Cardiac muscle cell (in vitro differentiated cells and primary cell): ENCODE measurements around the gene METTL27. TPM values are rescaled to one million over a fixed set of nuclear protein-coding genes. Genes with fewer than 3 reads are reported as not detected.
"Not testable (repeated sequence)": the region's sequence is repeated elsewhere in the genome, so short reads cannot be mapped to it uniquely, and the experiment has no call there.

ENCODE experiments used
- DNase-seq, 2 donors: peaks; one replicate each; pipeline versions ENCODE4 v3.0.0 to v3.0.0-alpha.2; 2010 to 2017; ENCODE audit warnings: low read depth in 1 of 2, low spot score in 1 of 2
- H3K27ac ChIP-seq: fragments of 200-600 bp; sonication (generic); 2 replicates; pipeline ENCODE4 v1.5.1; 2016
- H3K27me3 ChIP-seq: fragments of 200-600 bp; sonication (generic); 2 replicates; pipeline ENCODE4 v1.6.0; 2016; ENCODE audit warnings: control low read depth
- H3K36me3 ChIP-seq: fragments of 200-600 bp; sonication (generic); 2 replicates; pipeline ENCODE4 v1.5.1; 2016; ENCODE audit warnings: control low read depth
- H3K4me1 ChIP-seq: fragments of 200-600 bp; sonication (generic); 2 replicates; pipeline ENCODE4 v1.8.1; 2017; ENCODE audit warnings: low read depth, mild to moderate bottlenecking, mixed run types
- H3K4me3 ChIP-seq: fragments of 200-600 bp; sonication (generic); 2 replicates; pipeline ENCODE4 v1.5.1; 2016; ENCODE audit warnings: mild to moderate bottlenecking
- H3K9me3 ChIP-seq: fragments of 200-600 bp; sonication (generic); 2 replicates; pipeline ENCODE4 v1.5.1; 2017; ENCODE audit warnings: low read depth, mild to moderate bottlenecking, control low read depth
- CTCF ChIP-seq: IDR thresholded peaks from 2 replicates; pipeline ENCODE4 v1.5.1; 2012; ENCODE audit warnings: low read depth, mild to moderate bottlenecking, low read length
- polyA plus RNA-seq: library from polyadenylated mRNA; unstranded; fragments of >200 nt; fragmentation: Nextera tagmentation; extraction: Ambion mirVana; gene quantifications from 2 replicates; pipeline ENCODE4 v1.2.1, GENCODE V29; 2016
- total RNA-seq: library from RNA; depleted of rRNA; stranded (reverse); fragments of >200 nt; gene quantifications from 2 replicates; pipeline ENCODE4 v1.2.3, GENCODE V29; 2016

The METTL27 gene
- total and polyA plus RNA-seq, 2 experiments from 2014 or later, result 4.6 to 5.2 TPM

DNA sequence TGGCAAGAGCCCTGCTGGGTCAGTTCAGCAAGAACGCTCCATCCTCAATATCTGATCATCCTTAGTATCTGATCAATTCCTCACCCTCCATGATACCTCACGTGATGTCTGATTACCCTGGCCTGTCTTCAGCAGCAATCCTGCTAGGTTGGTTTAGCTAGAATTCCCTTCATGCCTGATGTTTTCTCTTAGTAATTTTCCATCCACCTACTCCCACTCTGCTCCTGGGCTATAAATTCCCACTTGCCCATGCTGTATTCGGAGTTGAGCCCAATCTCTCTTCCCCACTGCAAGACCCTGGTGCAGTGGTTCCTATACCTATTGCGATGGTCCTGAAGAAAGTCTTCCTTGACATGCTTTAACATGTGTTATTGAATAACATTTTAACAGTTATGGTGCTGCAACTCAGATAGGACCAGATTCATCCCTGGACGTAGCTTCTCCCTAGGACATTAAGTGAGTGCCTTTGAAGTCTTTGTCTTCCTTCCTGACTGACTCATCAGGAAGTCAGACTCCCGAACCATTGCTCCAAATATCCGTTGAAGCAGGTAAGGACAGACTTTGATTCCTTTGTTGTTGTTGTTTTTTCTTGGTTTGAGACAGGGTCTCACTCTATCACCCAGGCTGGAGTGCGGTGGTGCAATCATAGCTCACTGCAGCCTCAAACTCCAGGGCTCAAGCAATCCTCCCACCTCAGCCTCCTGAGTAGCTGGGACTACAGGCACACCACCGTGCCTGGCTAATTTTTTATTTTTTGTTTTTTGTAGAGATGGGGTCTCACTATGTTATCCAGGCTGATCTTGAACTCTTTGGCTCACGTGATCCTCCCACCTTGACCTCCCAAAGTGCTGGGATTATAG, 42.8 kb downstream of the METTL27 start:
- Histone ChIP-seq H3K36me3 (no peaks in the 10 kb centered on the region), H3K9me3 (no peaks in the 10 kb centered on the region), H3K27ac (no peak overlapping the region), H3K4me3 (no peak overlapping the region), H3K4me1 (no peaks in the 10 kb centered on the region), H3K27me3 (no peaks in the 10 kb centered on the region)
- no peak for DNase-seq
- no peak for TF ChIP-seq CTCF

- not testable (repeated sequence) for H3K4me1 ChIP-seq, DNase-seq, H3K36me3 ChIP-seq
Measured at GRCh38 chr7:73797176-73797575, 45.1 kb downstream of the METTL27 start.

GRCh38 chr7:73796656-73797055, 45.7 kb downstream of the METTL27 start:
- not testable (repeated sequence) for H3K36me3 ChIP-seq, H3K4me1 ChIP-seq, H3K27me3 ChIP-seq, DNase-seq, H3K27ac ChIP-seq, H3K4me3 ChIP-seq, H3K9me3 ChIP-seq

More at GRCh38 chr7:73797176-73797575, 45.1 kb downstream of the METTL27 start:
- not testable (repeated sequence) for H3K27me3 ChIP-seq, H3K9me3 ChIP-seq, H3K27ac ChIP-seq, H3K4me3 ChIP-seq

GRCh38 chr7:73795188-73795587, 47.1 kb downstream of the METTL27 start:
- not testable (repeated sequence) for H3K36me3 ChIP-seq, DNase-seq, H3K9me3 ChIP-seq, H3K27ac ChIP-seq, H3K4me1 ChIP-seq, H3K4me3 ChIP-seq, H3K27me3 ChIP-seq

GRCh38 chr7:73791170-73791690, 51.1 kb downstream of the METTL27 start:
- H3K9me3 ChIP-seq, H3K36me3 ChIP-seq, H3K27me3 ChIP-seq, H3K27ac ChIP-seq, H3K4me3 ChIP-seq, H3K4me1 ChIP-seq, DNase-seq: not testable (repeated sequence)

DNA sequence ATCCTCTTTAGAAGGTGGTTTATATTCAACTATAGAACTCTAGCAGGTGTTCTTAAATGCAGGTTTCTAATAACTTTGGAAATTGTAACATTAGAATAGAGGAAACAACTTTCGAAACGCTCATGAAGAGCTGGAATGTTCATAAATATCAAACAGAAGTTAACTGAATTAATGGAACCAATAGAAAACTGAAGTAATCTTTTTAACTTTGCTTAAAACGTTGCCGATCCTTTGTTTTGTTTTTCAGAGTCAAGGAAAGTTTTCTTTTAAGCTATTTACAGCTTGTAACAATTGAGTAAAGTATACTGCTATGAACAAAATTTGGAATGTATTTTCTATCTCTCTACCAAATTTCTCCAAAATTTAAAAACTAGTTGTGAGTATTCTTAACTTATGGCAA, 53.3 kb downstream of the METTL27 start:
- no peak for TF ChIP-seq CTCF
- DNase-seq, result no peak
- H3K9me3 ChIP-seq, result no peaks in the 10 kb centered on the region
- no peaks in the 10 kb centered on the region for H3K36me3 ChIP-seq
- H3K27me3 ChIP-seq, result no peaks in the 10 kb centered on the region
- H3K4me3 ChIP-seq, result no peak overlapping the region
- peaks cover 5% of the 10 kb centered on the region for H3K4me1 ChIP-seq
- no peak overlapping the region for H3K27ac ChIP-seq

- H3K36me3 ChIP-seq, H3K9me3 ChIP-seq, H3K4me3 ChIP-seq, H3K4me1 ChIP-seq, H3K27me3 ChIP-seq, DNase-seq, H3K27ac ChIP-seq: not testable (repeated sequence)
Measured at GRCh38 chr7:73787786-73788048, 54.6 kb downstream of the METTL27 start.

DNA sequence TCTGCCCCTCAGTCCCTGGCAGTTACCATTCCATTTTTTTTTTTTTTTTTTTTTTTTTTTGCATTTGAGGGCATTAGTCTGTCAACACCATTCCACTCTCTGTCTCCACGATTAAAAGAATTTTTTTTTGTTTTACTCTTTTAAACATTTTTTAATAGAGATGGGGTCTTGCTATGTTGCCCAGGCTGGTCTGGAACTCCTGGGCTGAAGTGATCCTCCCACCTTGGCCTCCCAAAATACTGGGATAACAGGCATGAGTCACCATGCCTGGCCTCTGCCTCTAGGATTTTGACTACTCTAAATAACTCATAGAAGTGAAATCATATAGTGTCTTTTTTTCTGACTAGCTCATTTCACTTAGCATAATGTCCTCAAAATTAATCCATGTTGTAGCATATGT, 55.7 kb downstream of the METTL27 start:
- Histone ChIP-seq H3K27me3 (no peaks in the 10 kb centered on the region), H3K27ac (no peak overlapping the region), H3K36me3 (no peaks in the 10 kb centered on the region), H3K9me3 (no peaks in the 10 kb centered on the region), H3K4me3 (no peak overlapping the region), H3K4me1 (no peaks in the 10 kb centered on the region)
- TF ChIP-seq CTCF, result no peak
- no peak for DNase-seq

Other genes with a start within 250 kb of the METTL27 start
- 0.07 and 1.8 TPM in 2 replicates for gene MLXIPL, start 218.0 kb downstream of the METTL27 start, total RNA-seq
- 1.2 and 1.7 TPM in 2 replicates for gene MLXIPL, start 218.0 kb downstream of the METTL27 start, polyA plus RNA-seq
- gene VPS37D, start 174.7 kb downstream of the METTL27 start, total RNA-seq, result 31.0 and 32.0 TPM in 2 replicates
- 14.6 and 19.8 TPM in 2 replicates for gene VPS37D, start 174.7 kb downstream of the METTL27 start, polyA plus RNA-seq
- gene DNAJC30, start 159.1 kb downstream of the METTL27 start, total RNA-seq, result 9.9 and 10.1 TPM in 2 replicates
- 23.4 and 24.3 TPM in 2 replicates for gene DNAJC30, start 159.1 kb downstream of the METTL27 start, polyA plus RNA-seq
- 63.9 and 100.0 TPM in 2 replicates for gene BUD23, start 158.9 kb downstream of the METTL27 start, total RNA-seq
- gene BUD23, start 158.9 kb downstream of the METTL27 start, polyA plus RNA-seq, result 141 and 170 TPM in 2 replicates
- 14.4 and 20.6 TPM in 2 replicates for gene STX1A, start 122.8 kb downstream of the METTL27 start, total RNA-seq
- 9.8 and 11.8 TPM in 2 replicates for gene STX1A, start 122.8 kb downstream of the METTL27 start, polyA plus RNA-seq
- 30.9 and 48.9 TPM in 2 replicates for gene ABHD11, start 103.7 kb downstream of the METTL27 start, total RNA-seq
- gene ABHD11, start 103.7 kb downstream of the METTL27 start, polyA plus RNA-seq, result 42.2 and 59.6 TPM in 2 replicates
- 5.9 and 11.0 TPM in 2 replicates for gene CLDN3, start 72.2 kb downstream of the METTL27 start, total RNA-seq
- 5.6 and 11.2 TPM in 2 replicates for gene CLDN3, start 72.2 kb downstream of the METTL27 start, polyA plus RNA-seq
- 0.46 and 0.48 TPM in 2 replicates for gene CLDN4, start 11.5 kb downstream of the METTL27 start, total RNA-seq
- gene CLDN4, start 11.5 kb downstream of the METTL27 start, polyA plus RNA-seq, result 0.99 and 1.9 TPM in 2 replicates
- not detected in 2 replicates for gene TMEM270, start 18.6 kb upstream of the METTL27 start, total RNA-seq
- not detected in 2 replicates for gene TMEM270, start 18.6 kb upstream of the METTL27 start, polyA plus RNA-seq
- 0.77 and 0.88 TPM in 2 replicates for gene ELN, start 185.7 kb upstream of the METTL27 start, total RNA-seq
- gene ELN, start 185.7 kb upstream of the METTL27 start, polyA plus RNA-seq, result 0.54 TPM in 1 of 2 replicates, not detected in the other
- gene LIMK1, start 241.3 kb upstream of the METTL27 start, total RNA-seq, result 50.1 and 54.4 TPM in 2 replicates
- gene LIMK1, start 241.3 kb upstream of the METTL27 start, polyA plus RNA-seq, result 14.4 and 15.6 TPM in 2 replicates